GM12878 (cell line): ENCODE measurements around the gene PLA2G5. TPM values are rescaled to one million over a fixed set of nuclear protein-coding genes. Genes with fewer than 3 reads are reported as not detected.

Experiments
- BACH1 ChIP-seq: fragments of 450-650 bp; IDR thresholded peaks from 2 replicates; pipeline ENCODE4 v1.6.1; 2017; ENCODE audit warnings: mild to moderate bottlenecking, borderline replicate concordance
- CREM ChIP-seq: IDR thresholded peaks from 2 replicates; pipeline ENCODE4 v1.6.1; 2014; ENCODE audit warnings: antibody characterized with exemption, low read depth
- ETV6 ChIP-seq, 2 experiments: fragments of 450-650 bp in 1 of 2; IDR thresholded peaks in 1 of 2; conservative IDR thresholded peaks in 1 of 2; 2 replicates each; pipeline ENCODE4 v1.6.1; 2014; ENCODE audit warnings: antibody characterized with exemption in 1 of 2, borderline replicate concordance in 1 of 2, low read depth in 1 of 2, mild to moderate bottlenecking in 1 of 2, moderate library complexity in 1 of 2
- FOS ChIP-seq: IDR thresholded peaks from 3 replicates; pipeline ENCODE4 v1.6.1; 2011; ENCODE audit warnings: borderline replicate concordance; ENCODE audit not compliant: insufficient read length; ENCODE audit errors: extremely low read depth
- FOXM1 ChIP-seq: IDR thresholded peaks from 2 replicates; pipeline ENCODE4 v1.6.1; 2012; ENCODE audit warnings: low read depth, mild to moderate bottlenecking, inconsistent platforms, low read length, moderate library complexity
- IKZF1 ChIP-seq: fragments of 450-650 bp; conservative IDR thresholded peaks from 2 replicates; pipeline ENCODE4 v1.6.1; 2017; ENCODE audit warnings: antibody characterized with exemption, mild to moderate bottlenecking
- JUNB ChIP-seq: IDR thresholded peaks from 2 replicates; pipeline ENCODE4 v1.6.1; 2016; ENCODE audit warnings: antibody characterized with exemption, mild to moderate bottlenecking
- JUND ChIP-seq: IDR thresholded peaks from 2 replicates; pipeline ENCODE4 v1.6.1; 2012; ENCODE audit warnings: low read depth, mild to moderate bottlenecking, low read length, improper control_type of control experiment, moderate library complexity
- MTA2 ChIP-seq: fragments of 450-650 bp; IDR thresholded peaks from 2 replicates; pipeline ENCODE4 v1.6.1; 2016; ENCODE audit warnings: low read depth, mild to moderate bottlenecking, moderate library complexity
- MYC ChIP-seq: IDR thresholded peaks from 2 replicates; pipeline ENCODE4 v1.6.1; 2011; ENCODE audit warnings: mild to moderate bottlenecking, low read length, moderate library complexity, inconsistent platforms; ENCODE audit not compliant: insufficient read depth, insufficient replicate concordance, insufficient read length, severe bottlenecking
- POLR2A ChIP-seq: IDR thresholded peaks from 2 replicates; pipeline ENCODE4 v1.6.1; 2011; ENCODE audit warnings: low read depth, mild to moderate bottlenecking, low read length
- SIN3A ChIP-seq: IDR thresholded peaks from 2 replicates; pipeline ENCODE4 v1.6.1; 2012; ENCODE audit warnings: low read depth, low read length, improper control_type of control experiment
- SRF ChIP-seq, 2 experiments: IDR thresholded peaks; 2 replicates each; pipeline ENCODE4 v1.6.1; 2011; ENCODE audit warnings: low read depth in 2 of 2, low read length in 2 of 2, mild to moderate bottlenecking in 1 of 2, moderate library complexity in 1 of 2
- STAT3 ChIP-seq: IDR thresholded peaks from 2 replicates; pipeline ENCODE4 v1.6.1; 2011; ENCODE audit warnings: low read depth, low read length, improper control_type of control experiment
- SUPT20H ChIP-seq: IDR thresholded peaks from 2 replicates; pipeline ENCODE4 v1.6.1; 2011; ENCODE audit warnings: low read depth, mild to moderate bottlenecking, low read length, moderate library complexity, borderline replicate concordance; ENCODE audit not compliant: control insufficient read depth
- polyA plus RNA-seq, 11 experiments: library from polyadenylated mRNA; depleted of rRNA in 4 of 11; unstranded in 6 of 11; stranded (reverse) in 5 of 11; fragments of >200 nt; fragmentation: Nextera tagmentation in 4 of 11; fragmentation: Illumina TruSeq in 1 of 11; extraction: Ambion mirVana in 4 of 11; extraction: Trizol in 1 of 11; gene quantifications; 1 replicate in 1 of 11; 2 replicates in 10 of 11; pipeline versions ENCODE4 v1.2.1 to v1.2.3, GENCODE V29; 2011 to 2016; ENCODE audit warnings: inconsistent platforms in 2 of 11, missing spikeins in 2 of 11, low read depth in 1 of 11
- total RNA-seq, 4 experiments: library from RNA; depleted of rRNA in 3 of 4; stranded (reverse); fragments of >200 nt in 3 of 4; fragmentation: Illumina TruSeq in 1 of 4; extraction: Trizol in 1 of 4; gene quantifications; 2 replicates each; pipeline versions ENCODE4 v1.2.1 to v1.2.3, GENCODE V29; 2013 to 2021
- TF ChIP-seq, protein P1 (sequence below): fragments of 450-650 bp; formaldehyde crosslinking; IDR thresholded peaks from 2 replicates; pipeline ENCODE4 v1.4.0; 2020; ENCODE audit warnings: mild to moderate bottlenecking, moderate library complexity
- TF ChIP-seq, protein P2 (sequence below): fragments of 450-650 bp; IDR thresholded peaks from 2 replicates; pipeline ENCODE4 v1.6.1; 2017; ENCODE audit warnings: mild to moderate bottlenecking
- TF ChIP-seq, protein P3 (sequence below): fragments of 450-650 bp; IDR thresholded peaks from 2 replicates; pipeline ENCODE4 v1.6.1; 2014; ENCODE audit warnings: mild to moderate bottlenecking
- TF ChIP-seq, protein P4 (sequence below): fragments of 450-650 bp; IDR thresholded peaks from 2 replicates; pipeline ENCODE4 v1.6.1; 2016; ENCODE audit warnings: mild to moderate bottlenecking, moderate library complexity, borderline replicate concordance

PLA2G5 gene
- total and polyA plus RNA-seq, 10 of the 15 experiments (the other 5 are each of a cell fraction or from before 2014, with no cell fraction given): 0.10 to 0.19 (median 0.17) TPM; not detected in 7

DNA sequence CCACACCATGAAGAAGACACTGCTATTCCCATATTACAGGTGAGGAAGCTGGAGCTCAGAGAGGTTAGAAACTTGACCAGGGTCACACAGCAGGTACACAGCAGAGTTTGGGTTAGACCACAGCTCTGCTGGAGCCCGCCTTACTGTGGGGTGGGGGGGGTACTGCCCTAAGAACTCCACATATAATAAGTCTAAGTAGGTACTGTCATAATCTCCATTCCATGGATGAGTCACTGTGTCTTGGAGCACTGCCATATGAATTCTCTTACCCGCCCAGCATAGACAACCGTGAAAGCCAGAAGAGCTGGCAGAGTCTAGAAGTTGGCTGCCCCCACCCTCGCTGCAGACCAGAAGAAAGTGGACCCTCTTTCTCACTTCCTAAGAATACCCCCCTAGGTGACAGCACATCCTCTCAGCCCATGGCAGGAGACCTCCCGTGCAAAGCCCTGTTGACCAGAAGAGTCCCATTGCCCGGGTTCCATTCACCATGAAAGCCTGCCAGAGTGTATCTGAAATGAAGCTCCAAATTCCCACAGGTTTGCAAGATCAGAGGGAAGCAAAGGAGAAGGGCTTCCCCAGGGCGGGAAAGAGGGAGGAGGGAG lies 54.6 kb downstream of the PLA2G5 start (continued):
- TF ChIP-seq, protein P1, sequence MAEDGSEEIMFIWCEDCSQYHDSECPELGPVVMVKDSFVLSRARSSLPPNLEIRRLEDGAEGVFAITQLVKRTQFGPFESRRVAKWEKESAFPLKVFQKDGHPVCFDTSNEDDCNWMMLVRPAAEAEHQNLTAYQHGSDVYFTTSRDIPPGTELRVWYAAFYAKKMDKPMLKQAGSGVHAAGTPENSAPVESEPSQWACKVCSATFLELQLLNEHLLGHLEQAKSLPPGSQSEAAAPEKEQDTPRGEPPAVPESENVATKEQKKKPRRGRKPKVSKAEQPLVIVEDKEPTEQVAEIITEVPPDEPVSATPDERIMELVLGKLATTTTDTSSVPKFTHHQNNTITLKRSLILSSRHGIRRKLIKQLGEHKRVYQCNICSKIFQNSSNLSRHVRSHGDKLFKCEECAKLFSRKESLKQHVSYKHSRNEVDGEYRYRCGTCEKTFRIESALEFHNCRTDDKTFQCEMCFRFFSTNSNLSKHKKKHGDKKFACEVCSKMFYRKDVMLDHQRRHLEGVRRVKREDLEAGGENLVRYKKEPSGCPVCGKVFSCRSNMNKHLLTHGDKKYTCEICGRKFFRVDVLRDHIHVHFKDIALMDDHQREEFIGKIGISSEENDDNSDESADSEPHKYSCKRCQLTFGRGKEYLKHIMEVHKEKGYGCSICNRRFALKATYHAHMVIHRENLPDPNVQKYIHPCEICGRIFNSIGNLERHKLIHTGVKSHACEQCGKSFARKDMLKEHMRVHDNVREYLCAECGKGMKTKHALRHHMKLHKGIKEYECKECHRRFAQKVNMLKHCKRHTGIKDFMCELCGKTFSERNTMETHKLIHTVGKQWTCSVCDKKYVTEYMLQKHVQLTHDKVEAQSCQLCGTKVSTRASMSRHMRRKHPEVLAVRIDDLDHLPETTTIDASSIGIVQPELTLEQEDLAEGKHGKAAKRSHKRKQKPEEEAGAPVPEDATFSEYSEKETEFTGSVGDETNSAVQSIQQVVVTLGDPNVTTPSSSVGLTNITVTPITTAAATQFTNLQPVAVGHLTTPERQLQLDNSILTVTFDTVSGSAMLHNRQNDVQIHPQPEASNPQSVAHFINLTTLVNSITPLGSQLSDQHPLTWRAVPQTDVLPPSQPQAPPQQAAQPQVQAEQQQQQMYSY (CRISPR knock-in tag): no peak
- TF ChIP-seq STAT3 (no peak), SUPT20H (no peak), MTA2 (no peak), JUND (no peak), SRF (IDR thresholded peaks at IDR 0.05; ENCODE audit: low read depth in 2 of 2, low read length in 2 of 2) (no peak), CREM (peak; percentile 25; the same call in 1 of the 2 replicates), FOXM1 (no peak), IKZF1 (no peak; the same call in 1 of the 2 replicates), ETV6 (conservative IDR thresholded peaks at IDR 0.05 in 1 of 2, IDR thresholded peaks at IDR 0.05 in 1 of 2; ENCODE audit: borderline replicate concordance in 1 of 2, low read depth in 1 of 2) (no peak), JUNB (peak; percentile 53; the same call in 1 of the 2 replicates), BACH1 (no peak), FOS (no peak), POLR2A (no peak), MYC (no peak), SIN3A (no peak)
- TF ChIP-seq, protein P2, sequence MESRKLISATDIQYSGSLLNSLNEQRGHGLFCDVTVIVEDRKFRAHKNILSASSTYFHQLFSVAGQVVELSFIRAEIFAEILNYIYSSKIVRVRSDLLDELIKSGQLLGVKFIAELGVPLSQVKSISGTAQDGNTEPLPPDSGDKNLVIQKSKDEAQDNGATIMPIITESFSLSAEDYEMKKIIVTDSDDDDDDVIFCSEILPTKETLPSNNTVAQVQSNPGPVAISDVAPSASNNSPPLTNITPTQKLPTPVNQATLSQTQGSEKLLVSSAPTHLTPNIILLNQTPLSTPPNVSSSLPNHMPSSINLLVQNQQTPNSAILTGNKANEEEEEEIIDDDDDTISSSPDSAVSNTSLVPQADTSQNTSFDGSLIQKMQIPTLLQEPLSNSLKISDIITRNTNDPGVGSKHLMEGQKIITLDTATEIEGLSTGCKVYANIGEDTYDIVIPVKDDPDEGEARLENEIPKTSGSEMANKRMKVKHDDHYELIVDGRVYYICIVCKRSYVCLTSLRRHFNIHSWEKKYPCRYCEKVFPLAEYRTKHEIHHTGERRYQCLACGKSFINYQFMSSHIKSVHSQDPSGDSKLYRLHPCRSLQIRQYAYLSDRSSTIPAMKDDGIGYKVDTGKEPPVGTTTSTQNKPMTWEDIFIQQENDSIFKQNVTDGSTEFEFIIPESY: no peak
- TF ChIP-seq, protein P3, sequence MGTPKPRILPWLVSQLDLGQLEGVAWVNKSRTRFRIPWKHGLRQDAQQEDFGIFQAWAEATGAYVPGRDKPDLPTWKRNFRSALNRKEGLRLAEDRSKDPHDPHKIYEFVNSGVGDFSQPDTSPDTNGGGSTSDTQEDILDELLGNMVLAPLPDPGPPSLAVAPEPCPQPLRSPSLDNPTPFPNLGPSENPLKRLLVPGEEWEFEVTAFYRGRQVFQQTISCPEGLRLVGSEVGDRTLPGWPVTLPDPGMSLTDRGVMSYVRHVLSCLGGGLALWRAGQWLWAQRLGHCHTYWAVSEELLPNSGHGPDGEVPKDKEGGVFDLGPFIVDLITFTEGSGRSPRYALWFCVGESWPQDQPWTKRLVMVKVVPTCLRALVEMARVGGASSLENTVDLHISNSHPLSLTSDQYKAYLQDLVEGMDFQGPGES: no peak
- TF ChIP-seq, protein P4, sequence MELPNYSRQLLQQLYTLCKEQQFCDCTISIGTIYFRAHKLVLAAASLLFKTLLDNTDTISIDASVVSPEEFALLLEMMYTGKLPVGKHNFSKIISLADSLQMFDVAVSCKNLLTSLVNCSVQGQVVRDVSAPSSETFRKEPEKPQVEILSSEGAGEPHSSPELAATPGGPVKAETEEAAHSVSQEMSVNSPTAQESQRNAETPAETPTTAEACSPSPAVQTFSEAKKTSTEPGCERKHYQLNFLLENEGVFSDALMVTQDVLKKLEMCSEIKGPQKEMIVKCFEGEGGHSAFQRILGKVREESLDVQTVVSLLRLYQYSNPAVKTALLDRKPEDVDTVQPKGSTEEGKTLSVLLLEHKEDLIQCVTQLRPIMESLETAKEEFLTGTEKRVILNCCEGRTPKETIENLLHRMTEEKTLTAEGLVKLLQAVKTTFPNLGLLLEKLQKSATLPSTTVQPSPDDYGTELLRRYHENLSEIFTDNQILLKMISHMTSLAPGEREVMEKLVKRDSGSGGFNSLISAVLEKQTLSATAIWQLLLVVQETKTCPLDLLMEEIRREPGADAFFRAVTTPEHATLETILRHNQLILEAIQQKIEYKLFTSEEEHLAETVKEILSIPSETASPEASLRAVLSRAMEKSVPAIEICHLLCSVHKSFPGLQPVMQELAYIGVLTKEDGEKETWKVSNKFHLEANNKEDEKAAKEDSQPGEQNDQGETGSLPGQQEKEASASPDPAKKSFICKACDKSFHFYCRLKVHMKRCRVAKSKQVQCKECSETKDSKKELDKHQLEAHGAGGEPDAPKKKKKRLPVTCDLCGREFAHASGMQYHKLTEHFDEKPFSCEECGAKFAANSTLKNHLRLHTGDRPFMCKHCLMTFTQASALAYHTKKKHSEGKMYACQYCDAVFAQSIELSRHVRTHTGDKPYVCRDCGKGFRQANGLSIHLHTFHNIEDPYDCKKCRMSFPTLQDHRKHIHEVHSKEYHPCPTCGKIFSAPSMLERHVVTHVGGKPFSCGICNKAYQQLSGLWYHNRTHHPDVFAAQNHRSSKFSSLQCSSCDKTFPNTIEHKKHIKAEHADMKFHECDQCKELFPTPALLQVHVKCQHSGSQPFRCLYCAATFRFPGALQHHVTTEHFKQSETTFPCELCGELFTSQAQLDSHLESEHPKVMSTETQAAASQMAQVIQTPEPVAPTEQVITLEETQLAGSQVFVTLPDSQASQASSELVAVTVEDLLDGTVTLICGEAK: no peak
